OCI-M2 (cell line): Measurements from ENCODE around the gene ACTR2.
"Not testable (repeated sequence)": the region's sequence is repeated elsewhere in the genome, so short reads cannot be mapped to it uniquely, and the experiment has no call there.

Experiments used
- DNase-seq: peaks from one replicate; lab custom pipeline; 2025; ENCODE audit not compliant: unreplicated experiment; lab: John Stamatoyannopoulos, UW

Gene ACTR2

GRCh38 chr2:65227456-65228262 lies at the start of gene ACTR2:
Gene ACTR2, plus strand, starts transcription at chr2:65227831. Its CDS starts 79 bp downstream, at chr2:65227910.
- DNase-seq, result peak; percentile 58

GRCh38 chr2:65182570-65182969 lies 45.1 kb upstream of the ACTR2 start:
- no peak for DNase-seq

- DNase-seq, result not testable (repeated sequence)
These were observed 44.2 kb upstream of the ACTR2 start for GRCh38 chr2:65183406-65183805.

GRCh38 chr2:65185012-65185411 lies 42.6 kb upstream of the ACTR2 start:
- no peak for DNase-seq

DNA sequence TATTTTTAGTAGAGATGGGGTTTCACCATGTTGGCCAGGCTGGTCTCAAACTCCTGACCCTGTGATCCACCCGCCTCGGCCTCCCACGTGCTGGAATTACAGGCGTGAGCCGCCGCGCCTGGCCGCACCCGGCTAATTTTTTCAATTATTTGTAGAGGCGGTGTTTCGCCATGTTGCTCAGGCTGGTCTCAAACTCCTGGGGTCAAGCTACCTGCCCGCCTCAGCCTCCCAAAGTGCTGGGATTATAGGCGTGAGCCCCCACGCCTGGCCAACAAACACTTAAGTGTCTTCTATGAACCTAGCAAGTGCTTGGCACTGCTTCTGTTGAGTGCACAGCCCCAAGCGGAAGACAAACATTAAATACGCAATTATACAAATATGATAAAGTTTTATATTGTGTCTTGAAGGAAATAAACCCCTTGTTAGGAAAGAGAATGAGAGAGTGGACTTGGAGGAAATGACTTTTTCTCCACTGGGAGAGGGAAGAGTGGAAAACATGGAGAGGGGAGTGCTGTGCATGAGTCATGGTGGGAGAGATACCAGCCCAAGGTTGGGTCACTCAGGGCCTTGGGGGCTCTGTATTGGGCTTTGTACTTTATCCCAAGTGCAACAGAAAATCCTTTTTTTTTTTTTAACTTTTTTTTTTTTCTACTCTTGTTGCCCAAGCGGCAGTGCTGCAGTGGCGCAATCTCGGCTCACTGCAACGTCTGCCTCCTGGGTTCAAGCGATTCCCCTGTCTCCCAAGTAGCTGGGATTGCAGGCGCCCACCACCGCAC lies 41.4 kb upstream of the ACTR2 start:
- no peak for DNase-seq

GRCh38 chr2:65186872-65187851 lies 40.5 kb upstream of the ACTR2 start:
- DNase-seq, result peak; percentile 38

- DNase-seq, result no peak
These were observed 34.2 kb upstream of the ACTR2 start for GRCh38 chr2:65193446-65193845.

- no peak for DNase-seq
These were observed 28.9 kb upstream of the ACTR2 start for GRCh38 chr2:65198737-65199136.

DNA sequence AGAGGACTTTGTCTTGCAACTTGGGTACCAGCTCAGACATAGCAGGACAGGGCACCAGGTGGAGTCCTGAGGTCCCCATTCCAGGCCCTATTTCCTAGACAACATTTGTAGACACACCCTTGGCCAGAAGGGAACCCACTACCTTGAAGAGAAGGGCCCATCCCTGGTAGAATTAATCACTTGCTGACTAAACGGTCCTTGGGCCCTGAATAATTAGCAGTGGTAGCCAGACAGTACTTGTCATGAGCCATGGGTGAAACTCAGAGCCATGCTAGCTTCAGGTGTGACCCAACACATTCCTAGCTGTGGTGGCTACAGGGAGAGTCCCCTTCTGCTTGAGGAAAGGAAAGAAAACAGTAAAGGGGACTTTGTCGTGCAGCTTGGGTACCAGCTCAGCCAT lies 28.5 kb upstream of the ACTR2 start:
- DNase-seq, result no peak

- DNase-seq, result no peak
These were observed 27.7 kb upstream of the ACTR2 start for GRCh38 chr2:65199891-65200290.

- DNase-seq, result no peak
These were observed 23.0 kb upstream of the ACTR2 start for GRCh38 chr2:65204461-65205210.

DNA sequence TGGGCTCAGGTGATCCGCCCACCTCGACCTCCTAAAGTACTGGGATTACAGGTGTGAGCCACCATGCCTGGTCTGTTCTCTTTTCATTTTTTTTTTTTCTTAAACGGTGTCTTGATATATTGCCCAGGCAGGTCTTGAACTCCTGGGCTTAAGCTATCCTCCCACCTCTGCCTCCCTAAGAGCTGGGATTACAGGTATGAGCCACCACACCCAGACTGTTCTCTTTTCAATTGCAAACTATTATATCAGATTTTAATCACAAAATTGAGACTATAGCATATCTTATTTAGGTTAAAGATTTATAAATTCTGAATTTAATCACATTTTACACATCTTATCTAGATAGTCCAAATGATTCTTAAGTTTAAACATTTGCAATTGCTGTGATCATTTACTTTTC lies 15.5 kb upstream of the ACTR2 start:
- no peak for DNase-seq

- DNase-seq, result no peak
These were observed 15.0 kb upstream of the ACTR2 start for GRCh38 chr2:65212619-65213018.

GRCh38 chr2:65213035-65213434 lies 14.6 kb upstream of the ACTR2 start:
- DNase-seq, result no peak

- DNase-seq, result no peak
These were observed 13.3 kb upstream of the ACTR2 start for GRCh38 chr2:65214361-65214760.

DNA sequence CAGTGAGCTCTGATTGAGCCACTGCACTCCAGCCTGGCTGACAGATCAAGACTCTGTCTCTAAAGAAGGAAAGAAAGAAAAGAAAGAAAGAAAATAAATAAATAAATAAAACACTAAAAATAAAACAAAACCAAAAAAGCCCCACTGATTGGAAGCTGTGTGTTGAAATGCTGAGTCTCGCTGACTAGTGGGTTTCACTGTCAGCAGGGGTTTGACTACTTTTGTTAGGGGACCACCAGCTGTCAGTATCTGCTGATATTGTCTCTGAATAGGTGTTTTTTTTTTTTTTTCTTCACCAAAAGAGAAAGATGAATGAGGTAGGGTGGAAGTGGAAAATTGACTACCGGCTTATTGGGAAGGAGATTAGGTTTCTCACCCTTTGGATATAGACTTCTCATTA lies 12.8 kb upstream of the ACTR2 start:
- no peak for DNase-seq

DNA sequence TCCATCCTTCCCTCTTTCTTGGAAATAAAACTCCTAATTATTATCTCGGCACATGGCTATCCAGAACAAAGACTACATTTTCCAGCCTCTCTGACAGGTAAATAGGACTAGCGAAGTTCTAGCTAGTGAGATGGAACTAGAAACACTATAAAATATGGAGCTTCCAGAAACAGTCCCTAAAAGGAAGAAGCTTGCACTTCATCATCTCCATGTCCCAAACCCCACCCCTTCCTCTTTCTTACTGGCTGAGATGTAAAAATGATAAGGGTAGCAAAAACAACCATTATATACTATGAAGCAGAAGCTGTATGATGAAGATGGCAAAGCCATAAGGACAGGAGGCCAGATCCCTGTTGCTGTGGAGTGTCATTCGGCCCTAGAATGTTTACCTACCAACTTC lies 11.7 kb upstream of the ACTR2 start:
- DNase-seq, result no peak

- no peak for DNase-seq
These were observed 7.0 kb upstream of the ACTR2 start for GRCh38 chr2:65220432-65221131.

GRCh38 chr2:65221275-65221674 lies 6.4 kb upstream of the ACTR2 start:
- not testable (repeated sequence) for DNase-seq

GRCh38 chr2:65227020-65227455 lies 593 bp upstream of the ACTR2 start:
- DNase-seq, result no peak
